Pancreas (tissue), 10 donors: ENCODE data around the gene CCBE1. TPM values are rescaled to one million over a fixed set of nuclear protein-coding genes. Genes with fewer than 3 reads are reported as not detected.

Experiments
- ATAC-seq, 4 donors: fragments of 200-7000 bp; cut with Tn5 transposase; one replicate each; pipeline versions ENCODE4 v1.8.0 to v1.9.1; 2020; ENCODE audit warnings: mild to moderate bottlenecking in 4 of 4, moderate library complexity in 4 of 4
- DNase-seq, 6 donors: peaks; one replicate each; pipeline ENCODE4 v3.0.0-alpha.2; 2020
- FAIRE-seq: peaks from 2 replicates; lab custom pipeline; 2012; peaks lifted over from hg19 to GRCh38; lab: Jason Lieb, UNC
- H3K27ac ChIP-seq, 4 donors: fragments of 200-600 bp; sonication (generic); 1 replicate in 3 of 4; 2 replicates in 1 of 4; pipeline versions ENCODE4 v1.5.0 to v1.8.0; 2020
- H3K27me3 ChIP-seq, 4 donors: fragments of 200-600 bp; one replicate each; pipeline ENCODE4 v1.8.0; 2021
- H3K36me3 ChIP-seq, 3 donors: fragments of 200-600 bp; sonication (generic) in 1 of 3; one replicate each; pipeline versions ENCODE4 v1.5.0 to v1.8.0; 2020 to 2021
- H3K4me1 ChIP-seq, 3 donors: fragments of 200-600 bp; one replicate each; pipeline ENCODE4 v1.8.0; 2021
- H3K4me3 ChIP-seq, 4 donors: fragments of 200-600 bp; sonication (generic) in 2 of 4; one replicate each; pipeline versions ENCODE4 v1.5.0 to v1.8.0; 2020 to 2021
- H3K9me3 ChIP-seq, 4 donors: fragments of 200-600 bp; one replicate each; pipeline ENCODE4 v1.8.0; 2021
- WGBS, 2 donors: extraction: QIAGEN DNeasy Blood & Tissue Kit; methylation state at CpG; one replicate each; pipeline ENCODE4 v1.1.7; 2013; 5-methylcytosine and 5-hydroxymethylcytosine counted together
- intact Hi-C, 3 donors: fragments of 100-400 bp; cut with DNase I; formaldehyde crosslinking; loops; one replicate each; pipeline versions ENCODE4 v1.11.1 to v1.14.2; 2022
- polyA plus RNA-seq, 2 donors: library from polyadenylated mRNA; stranded (reverse); fragments of 200-250 nt; gene quantifications; one replicate each; pipeline ENCODE4 v1.2.3, GENCODE V29; 2013
- total RNA-seq, 6 donors: library from RNA; stranded (reverse); fragmentation: NEBNext Ultra II Directional in 4 of 6; extraction: Animal tissue kit (Norgen Biotek cat#: 25700) in 4 of 6; gene quantifications; one replicate each; pipeline versions ENCODE4 v1.2.1 to v1.2.4, GENCODE V29; 2021 to 2023
- TF ChIP-seq, protein P1 (sequence below), 4 donors: fragments of 200-600 bp; sonication (generic) in 3 of 4; IDR thresholded peaks; one replicate each; pipeline versions ENCODE4 v1.5.0 to v1.8.0; 2021; ENCODE audit warnings: antibody characterized with exemption in 4 of 4
- donor health status: healthy with polysubstance abuse.
- donor health status: DM: no; HTN: no; CAD: no; lungs with moderate emphysema.
- donor health status: DM: no; HTN: no; CAD: no.
- donor health status: control.
- donor health status: control.
- donor health status: Bipolar disorder and iron deficiency.
- donor health status: DM: yes; HTN: yes; CAD: no.
- donor health status: DM: no; HTN: no; CAD: no.
- donor health status: DM: no; HTN: no; CAD: no.
- donor health status: DM: yes; HTN: yes; CAD: no.

CCBE1 gene
- total and polyA plus RNA-seq, 8 donors, result 0.08 to 1.5 (median 0.59) TPM

- no peak for FAIRE-seq
- Histone ChIP-seq H3K4me3 (no peak overlapping the region), H3K27ac (no peak overlapping the region), H3K27me3 (peaks cover 0 to 3% (median 0%) of the 10 kb centered on the region in 4 donors), H3K36me3 (no peaks in the 10 kb centered on the region), H3K4me1 (no peaks in the 10 kb centered on the region), H3K9me3 (no peaks in the 10 kb centered on the region)
- TF ChIP-seq, protein P1, sequence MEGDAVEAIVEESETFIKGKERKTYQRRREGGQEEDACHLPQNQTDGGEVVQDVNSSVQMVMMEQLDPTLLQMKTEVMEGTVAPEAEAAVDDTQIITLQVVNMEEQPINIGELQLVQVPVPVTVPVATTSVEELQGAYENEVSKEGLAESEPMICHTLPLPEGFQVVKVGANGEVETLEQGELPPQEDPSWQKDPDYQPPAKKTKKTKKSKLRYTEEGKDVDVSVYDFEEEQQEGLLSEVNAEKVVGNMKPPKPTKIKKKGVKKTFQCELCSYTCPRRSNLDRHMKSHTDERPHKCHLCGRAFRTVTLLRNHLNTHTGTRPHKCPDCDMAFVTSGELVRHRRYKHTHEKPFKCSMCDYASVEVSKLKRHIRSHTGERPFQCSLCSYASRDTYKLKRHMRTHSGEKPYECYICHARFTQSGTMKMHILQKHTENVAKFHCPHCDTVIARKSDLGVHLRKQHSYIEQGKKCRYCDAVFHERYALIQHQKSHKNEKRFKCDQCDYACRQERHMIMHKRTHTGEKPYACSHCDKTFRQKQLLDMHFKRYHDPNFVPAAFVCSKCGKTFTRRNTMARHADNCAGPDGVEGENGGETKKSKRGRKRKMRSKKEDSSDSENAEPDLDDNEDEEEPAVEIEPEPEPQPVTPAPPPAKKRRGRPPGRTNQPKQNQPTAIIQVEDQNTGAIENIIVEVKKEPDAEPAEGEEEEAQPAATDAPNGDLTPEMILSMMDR (IDR thresholded peaks at IDR 0.05), result no peak
- WGBS, 2 donors, result 24 to 31% methylated on average over 5 of the region's 5 CpGs
- no peak for ATAC-seq
- intact Hi-C loops, result no loop called here
- no peak for DNase-seq
Measured at GRCh38 chr18:59706499-59706898, 9.3 kb upstream of the CCBE1 start.

GRCh38 chr18:59705145-59705544 lies 7.9 kb upstream of the CCBE1 start:
- no peak for FAIRE-seq
- no peaks in the 10 kb centered on the region for H3K9me3 ChIP-seq
- no peak for DNase-seq
- no peak overlapping the region for H3K27ac ChIP-seq
- H3K4me3 ChIP-seq, result no peak overlapping the region
- no peak for ATAC-seq
- 10 to 27% methylated on average over 1 of the region's 1 CpG for WGBS, 2 donors
- TF ChIP-seq, protein P1 (IDR thresholded peaks at IDR 0.05), result no peak
- H3K27me3 ChIP-seq, result peaks cover 0 to 3% (median 0%) of the 10 kb centered on the region in 4 donors
- no peaks in the 10 kb centered on the region for H3K4me1 ChIP-seq
- no peaks in the 10 kb centered on the region for H3K36me3 ChIP-seq
- intact Hi-C loops, result no loop called here

DNA sequence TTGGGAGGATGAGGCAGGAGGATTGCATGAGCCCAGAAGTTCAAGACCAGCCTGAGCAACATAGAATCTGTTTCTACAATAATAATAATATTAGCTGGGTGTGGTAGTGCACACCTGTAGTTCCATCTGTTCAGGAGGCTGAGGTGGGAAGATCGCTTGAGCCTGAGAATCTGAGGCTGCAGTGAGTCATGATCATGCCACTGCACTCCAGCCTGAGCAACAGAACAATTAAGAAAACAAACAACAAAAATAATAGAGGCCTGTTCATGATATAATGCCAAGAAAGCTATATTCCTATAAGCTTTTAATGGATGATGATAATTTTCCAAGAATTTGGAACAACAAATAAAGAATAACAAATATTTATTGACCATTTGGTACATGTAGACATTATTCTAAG lies 6.9 kb upstream of the CCBE1 start:
- 66 to 71% methylated on average over 1 of the region's 1 CpG for WGBS, 2 donors
- peaks cover 0 to 3% (median 0%) of the 10 kb centered on the region in 4 donors for H3K27me3 ChIP-seq
- ATAC-seq (no peak), DNase-seq (no peak), FAIRE-seq (no peak)
- TF ChIP-seq, protein P1 (IDR thresholded peaks at IDR 0.05), result no peak
- intact Hi-C loops, result no loop called here
- no peak overlapping the region for H3K4me3 ChIP-seq
- no peaks in the 10 kb centered on the region for H3K4me1 ChIP-seq
- H3K27ac ChIP-seq, result no peak overlapping the region
- H3K9me3 ChIP-seq, result no peaks in the 10 kb centered on the region
- H3K36me3 ChIP-seq, result no peaks in the 10 kb centered on the region

DNA sequence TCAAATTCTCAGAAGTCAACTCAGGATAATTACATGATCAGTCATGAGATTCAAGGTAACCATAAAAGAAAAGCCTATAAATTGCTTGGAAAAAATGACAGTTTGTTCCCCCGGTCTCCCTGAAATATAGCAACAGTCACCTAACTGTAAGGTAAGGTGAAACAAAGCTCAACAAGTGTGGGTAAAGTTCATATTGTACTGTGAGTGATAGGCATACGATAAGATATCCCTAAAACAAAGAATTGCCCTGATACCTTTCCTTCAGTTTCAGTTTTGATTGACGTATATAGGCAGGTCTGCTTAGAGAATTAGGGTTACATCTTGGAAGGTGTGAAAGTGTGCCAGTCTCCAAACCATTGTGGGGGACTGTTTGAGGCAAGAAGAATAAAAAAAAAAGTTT lies 4.0 kb upstream of the CCBE1 start:
- no peaks in the 10 kb centered on the region for H3K36me3 ChIP-seq
- H3K4me1 ChIP-seq, result peaks cover 0 to 5% (median 0%) of the 10 kb centered on the region in 3 donors
- H3K27ac ChIP-seq, result no peak overlapping the region
- TF ChIP-seq, protein P1 (IDR thresholded peaks at IDR 0.05), result no peak
- intact Hi-C loops, result no loop called here
- ATAC-seq, result no peak
- no peak for DNase-seq
- peaks cover 0 to 14% (median 7%) of the 10 kb centered on the region in 4 donors for H3K27me3 ChIP-seq
- H3K4me3 ChIP-seq, result no peak overlapping the region
- FAIRE-seq, result no peak
- H3K9me3 ChIP-seq, result no peaks in the 10 kb centered on the region
- 36 to 51% methylated on average over 3 of the region's 3 CpGs for WGBS, 2 donors

DNA sequence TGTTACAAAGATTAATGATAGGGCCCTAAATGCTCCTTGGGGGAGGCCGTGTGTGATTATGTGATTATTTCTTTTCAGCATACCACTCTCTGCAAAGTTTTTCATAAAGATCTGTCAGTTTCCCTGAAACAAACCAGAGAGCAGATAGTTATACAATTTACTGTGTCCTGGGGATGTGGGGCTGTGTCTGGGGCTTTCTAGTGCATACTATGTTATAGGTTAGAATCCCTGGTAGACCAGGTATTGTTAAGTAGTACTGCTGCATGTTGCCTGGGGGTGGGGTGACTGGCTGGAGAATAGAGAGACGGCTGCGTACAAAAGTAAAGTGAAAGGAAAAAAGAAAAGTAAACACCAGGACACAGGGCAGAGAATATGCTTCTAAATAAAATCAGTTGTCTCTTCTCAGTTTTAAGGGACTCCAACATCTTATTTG lies 3.3 kb upstream of the CCBE1 start:
- TF ChIP-seq, protein P1 (IDR thresholded peaks at IDR 0.05), result no peak
- H3K36me3 ChIP-seq, result no peaks in the 10 kb centered on the region
- WGBS, 2 donors, result 64 to 78% methylated on average over 3 of the region's 3 CpGs
- peaks cover 0 to 21% (median 8%) of the 10 kb centered on the region in 4 donors for H3K27me3 ChIP-seq
- intact Hi-C loops, result no loop called here
- no peaks in the 10 kb centered on the region for H3K9me3 ChIP-seq
- no peak for ATAC-seq
- FAIRE-seq, result no peak
- peaks cover 0 to 5% (median 0%) of the 10 kb centered on the region in 3 donors for H3K4me1 ChIP-seq
- no peak overlapping the region for H3K27ac ChIP-seq
- DNase-seq, result no peak
- H3K4me3 ChIP-seq, result no peak overlapping the region
